Umbilical cord (tissue), 2 donors: Measurements from ENCODE around the gene BTD. TPM values are rescaled to one million over a fixed set of nuclear protein-coding genes. Genes with fewer than 3 reads are reported as not detected.

Source experiments
- DNase-seq: peaks from one replicate; pipeline ENCODE4 v3.0.0-alpha.2; 2015; ENCODE audit warnings: low spot score
- total RNA-seq: library from RNA; depleted of rRNA; stranded (reverse); fragments of >200 nt; gene quantifications from one replicate; pipeline ENCODE4 v1.2.3, GENCODE V29; 2014; ENCODE audit warnings: low replicate concordance; ENCODE audit not compliant: insufficient read depth

BTD gene
- total RNA-seq, 1 donor from 2014 or later, result 29.9 TPM

DNA sequence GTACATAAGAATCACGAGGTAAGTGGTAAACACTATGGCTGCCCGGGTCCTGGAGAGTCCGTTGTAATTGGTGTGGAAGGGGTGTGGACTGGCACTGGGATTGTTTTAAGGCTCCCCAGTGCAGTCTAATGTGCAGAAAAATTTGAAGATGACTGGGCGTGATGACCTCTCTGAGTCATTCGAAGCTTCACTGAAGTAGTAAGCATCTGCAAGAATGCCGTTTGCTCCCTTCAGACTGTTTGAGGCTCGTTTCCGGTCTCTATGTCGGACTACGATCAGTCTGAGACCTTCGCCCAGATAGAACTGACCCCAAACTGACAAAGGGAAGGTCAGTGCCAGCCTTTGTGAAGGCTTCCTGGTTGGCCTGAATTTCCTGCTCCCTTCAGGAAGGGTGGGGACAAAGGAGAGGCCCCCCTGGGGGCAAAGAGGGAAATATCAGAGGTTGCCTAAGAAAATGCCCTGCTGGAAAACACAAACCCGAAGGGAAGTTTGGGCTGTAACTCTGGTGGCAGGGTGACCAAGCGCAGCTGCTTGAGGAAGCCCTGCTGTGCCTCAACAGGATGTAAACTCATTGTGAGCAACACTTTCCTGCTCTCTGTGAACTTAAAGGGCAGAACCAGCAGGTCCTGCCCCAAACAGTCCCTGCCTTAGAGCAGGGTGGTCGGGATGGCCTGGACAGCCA lies 34.6 kb downstream of the BTD start:
- DNase-seq, result peak; percentile 68

DNA sequence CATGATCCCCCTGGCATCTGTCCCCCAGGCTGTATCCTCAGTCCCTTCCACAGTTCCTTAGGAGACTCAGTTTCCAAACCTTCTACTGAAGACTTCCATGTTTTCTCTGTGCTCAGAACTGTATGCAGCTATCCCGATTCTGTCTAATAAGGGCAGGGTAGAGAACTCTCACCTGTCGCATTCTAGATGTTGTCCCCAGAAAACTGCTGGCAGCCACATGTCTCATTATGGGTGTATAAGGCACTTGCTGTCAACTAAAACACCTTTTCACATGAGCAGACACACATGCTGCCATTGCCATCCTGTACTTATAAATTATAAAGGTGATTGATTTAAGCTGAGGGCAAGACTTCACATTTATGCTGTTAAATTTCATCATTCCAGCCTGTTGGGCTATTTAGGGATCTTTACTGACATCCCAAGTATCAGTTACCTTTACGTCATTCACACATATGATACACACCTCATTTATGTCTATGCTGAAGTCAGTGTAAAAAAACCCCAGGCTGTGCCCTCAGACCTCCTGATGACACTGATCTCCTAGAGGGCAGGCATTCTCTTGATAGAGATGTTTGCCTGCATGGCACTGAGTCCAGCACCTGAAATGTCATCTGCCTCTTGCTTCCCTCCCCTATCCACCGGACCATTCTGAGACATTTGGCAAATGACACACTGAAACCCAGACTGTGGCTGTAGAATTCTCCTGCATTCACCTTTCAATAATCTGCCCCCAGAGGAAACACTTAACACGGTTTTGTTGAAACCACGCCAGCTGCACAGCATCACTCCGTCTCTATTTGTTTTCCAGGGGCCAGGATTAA lies 35.8 kb downstream of the BTD start:
- DNase-seq, result no peak

DNA sequence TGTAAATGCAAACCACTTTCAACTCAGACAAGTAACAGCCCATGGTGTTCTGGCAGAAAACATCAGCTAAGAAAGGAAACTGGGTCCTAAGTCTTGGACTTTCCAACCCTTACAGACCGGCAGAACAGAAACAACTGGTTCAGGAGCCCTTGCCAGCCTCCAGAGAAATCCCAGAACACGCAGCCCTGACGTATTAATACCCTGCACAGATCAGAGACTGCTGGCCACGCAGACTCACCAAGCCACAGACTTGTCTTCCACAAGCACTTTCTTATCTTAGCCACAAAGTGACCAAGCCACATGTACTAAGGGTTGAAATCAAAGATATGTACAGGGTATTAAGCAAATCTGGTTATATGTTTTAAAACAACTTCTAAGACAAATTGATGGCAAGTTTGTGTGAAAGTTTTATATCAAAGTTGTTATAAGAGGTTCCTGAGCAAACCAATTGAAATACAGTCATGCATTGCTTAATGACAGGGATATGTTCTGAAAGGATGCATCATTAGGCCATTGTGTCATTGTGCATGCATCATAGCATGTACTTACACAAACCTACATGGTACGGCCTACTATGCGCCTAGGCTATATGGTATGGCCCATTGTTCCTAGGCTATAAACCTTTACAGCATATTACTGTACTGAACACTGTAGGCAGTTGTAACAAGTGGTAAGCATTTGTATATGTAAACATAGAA lies 36.8 kb downstream of the BTD start:
- DNase-seq, result peak; percentile 69

DNA sequence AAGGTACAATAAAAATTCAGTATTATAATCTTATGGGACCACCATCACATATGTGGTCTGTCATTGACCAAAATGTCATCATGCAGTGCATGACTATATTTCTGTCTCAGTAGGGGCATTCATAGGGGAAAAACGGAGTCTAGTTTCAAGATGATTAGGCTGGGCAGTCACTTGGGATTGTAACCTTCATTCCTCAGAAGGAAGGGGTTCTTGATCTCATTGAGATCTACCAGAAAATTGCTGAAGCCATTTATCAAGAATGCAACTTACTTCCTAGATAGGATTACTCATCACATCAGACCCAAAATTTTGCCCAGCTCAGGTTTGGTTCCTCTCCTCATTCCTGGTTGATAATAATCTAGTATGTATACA lies 37.3 kb downstream of the BTD start:
- no peak for DNase-seq

DNA sequence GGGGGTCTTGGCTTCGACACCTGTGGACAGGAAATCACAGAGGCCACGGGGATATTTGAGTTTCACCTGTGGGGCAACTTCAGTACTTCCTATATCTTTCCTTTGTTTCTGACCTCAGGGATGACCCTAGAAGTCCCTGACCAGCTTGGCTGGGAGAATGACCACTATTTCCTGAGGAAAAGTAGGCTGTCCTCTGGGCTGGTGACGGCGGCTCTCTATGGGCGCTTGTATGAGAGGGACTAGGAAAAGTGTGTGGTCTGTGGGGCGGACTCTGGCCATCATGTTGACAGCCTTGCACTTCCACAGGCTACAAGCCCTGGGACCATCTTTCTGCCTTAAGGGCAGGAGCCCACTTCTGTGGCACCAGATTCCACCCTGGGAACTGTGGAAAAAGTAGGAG lies 43.7 kb downstream of the BTD start:
- no peak for DNase-seq

DNA sequence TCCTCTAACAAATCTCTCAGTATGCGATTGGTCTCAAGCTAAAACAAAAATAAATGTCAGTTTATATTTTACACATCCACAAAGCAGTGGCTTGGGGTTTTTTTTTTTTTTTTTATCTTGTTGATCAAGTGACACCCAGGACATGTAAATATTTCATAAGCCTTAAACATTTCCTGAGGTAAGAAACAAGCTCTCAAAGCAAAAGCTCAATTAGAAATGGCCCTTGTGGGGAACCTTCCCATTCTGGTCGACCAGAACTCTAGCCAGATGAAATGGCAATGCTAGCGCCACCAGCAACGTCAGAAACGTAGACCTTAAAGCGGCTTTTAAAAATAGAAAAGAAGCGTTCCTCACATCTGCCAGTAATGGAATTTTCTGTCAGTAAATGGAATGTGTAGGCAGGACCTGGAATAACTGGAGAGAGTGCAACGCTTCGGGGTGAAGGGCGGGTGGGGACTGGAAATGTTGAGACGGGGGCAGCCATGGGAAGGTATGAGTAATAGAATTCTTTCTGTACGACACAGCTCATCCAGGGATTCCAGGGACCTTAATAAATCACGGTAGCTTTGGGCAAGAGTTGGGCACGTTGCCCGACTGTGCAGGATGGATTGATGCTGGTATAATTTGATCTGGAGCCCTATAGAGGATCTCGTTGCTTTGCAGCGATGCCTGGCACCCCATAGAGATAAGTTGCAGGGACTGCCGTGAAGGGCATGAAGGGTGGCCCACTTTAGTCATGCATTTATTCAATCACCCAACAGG lies 44.4 kb downstream of the BTD start:
- peak; percentile 83 for DNase-seq

DNA sequence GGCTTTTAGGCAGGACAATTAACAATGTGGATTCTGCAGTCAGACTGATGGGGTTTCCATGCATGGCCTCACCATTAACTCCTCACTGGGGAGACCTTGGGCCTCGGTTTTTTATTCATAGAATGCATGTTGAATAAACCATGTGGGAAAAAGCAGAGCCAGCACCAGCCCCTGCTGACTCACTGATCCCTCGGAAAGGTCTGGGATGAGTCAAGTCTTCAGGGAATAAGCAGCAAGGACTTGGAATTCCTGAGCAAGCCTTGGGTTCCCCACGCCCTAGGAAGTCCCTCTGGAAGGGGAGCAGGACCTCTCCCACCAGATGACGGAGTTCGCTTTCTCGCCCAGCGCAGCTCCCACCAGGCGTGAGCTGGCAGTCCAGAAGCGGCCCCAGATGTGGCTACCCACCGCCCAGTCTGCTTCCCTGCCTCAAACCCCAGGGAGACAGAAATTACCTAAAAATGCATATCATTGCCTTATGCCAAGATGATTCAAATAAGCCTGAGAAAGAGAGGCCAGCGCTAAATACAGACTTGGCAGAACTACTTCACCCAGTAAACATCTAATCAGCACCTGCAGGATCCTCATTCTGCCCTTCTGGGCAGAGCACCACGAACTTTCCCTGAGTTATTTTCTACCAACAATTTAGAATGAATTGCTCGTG lies 45.4 kb downstream of the BTD start:
- DNase-seq, result peak; percentile 96

DNA sequence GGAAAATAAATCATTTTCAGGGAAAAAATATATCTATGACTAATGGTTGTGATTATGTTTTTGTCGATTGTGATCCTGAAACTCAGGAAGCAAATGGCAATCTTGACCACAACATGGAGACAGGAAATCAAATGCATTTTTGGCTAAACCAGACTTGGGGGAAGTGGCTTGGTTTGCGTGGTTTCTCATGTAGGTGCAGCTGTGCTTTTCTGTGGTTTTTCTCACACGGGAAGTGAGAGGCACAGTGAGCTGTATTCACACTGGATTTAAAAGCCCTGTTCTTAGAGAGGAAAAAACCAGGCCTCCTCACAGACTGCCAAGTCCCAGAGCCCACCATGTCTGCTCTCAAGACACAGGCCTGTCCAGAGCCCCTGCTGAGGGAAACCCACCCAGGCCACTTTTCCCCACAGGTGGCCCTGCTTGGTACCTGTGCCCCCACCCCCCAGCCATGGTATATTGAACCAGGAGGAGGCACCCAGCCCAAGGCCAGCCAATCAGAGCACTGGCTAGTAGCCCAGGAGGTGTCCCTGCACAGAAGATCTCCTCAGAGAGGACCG lies 46.1 kb downstream of the BTD start:
- DNase-seq, result peak; percentile 51

DNA sequence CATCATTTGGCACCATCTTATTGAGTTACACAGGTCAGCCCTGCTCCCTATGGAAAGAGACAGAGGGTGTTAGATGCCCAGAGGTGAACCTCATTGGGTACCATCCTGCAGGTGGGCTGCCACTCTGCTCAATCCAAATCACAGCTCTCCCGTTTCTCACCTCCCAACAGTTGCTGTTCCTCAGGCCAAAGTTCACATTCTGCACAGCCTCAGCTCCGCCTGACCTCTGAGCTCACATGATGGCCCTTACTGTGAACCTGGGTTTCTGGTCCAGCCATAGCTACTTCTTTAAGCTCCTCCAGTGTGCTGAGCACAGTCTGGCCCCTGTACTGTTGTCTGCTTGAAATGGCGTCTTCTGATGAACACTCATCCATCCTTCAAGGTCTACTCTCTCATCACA lies 47.8 kb downstream of the BTD start:
- no peak for DNase-seq

DNA sequence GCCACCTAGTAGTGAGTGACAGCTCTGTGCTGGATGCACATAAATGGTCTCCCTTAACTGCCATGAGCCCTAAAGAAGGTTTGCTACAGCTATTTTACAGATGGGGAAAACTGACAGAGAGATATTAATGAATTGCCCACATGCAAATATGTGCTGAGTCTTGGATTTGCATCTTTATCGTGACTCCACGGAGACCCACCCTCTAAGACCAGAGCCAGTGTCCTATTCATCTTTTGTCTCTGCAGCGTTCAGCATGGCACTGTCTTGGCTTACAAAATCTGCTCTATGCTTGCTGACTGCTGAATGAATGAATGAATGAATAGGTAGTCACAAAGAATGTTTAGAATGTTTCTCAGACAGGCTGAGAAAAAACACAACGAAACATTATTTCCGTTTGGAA lies 48.3 kb downstream of the BTD start:
- no peak for DNase-seq

DNA sequence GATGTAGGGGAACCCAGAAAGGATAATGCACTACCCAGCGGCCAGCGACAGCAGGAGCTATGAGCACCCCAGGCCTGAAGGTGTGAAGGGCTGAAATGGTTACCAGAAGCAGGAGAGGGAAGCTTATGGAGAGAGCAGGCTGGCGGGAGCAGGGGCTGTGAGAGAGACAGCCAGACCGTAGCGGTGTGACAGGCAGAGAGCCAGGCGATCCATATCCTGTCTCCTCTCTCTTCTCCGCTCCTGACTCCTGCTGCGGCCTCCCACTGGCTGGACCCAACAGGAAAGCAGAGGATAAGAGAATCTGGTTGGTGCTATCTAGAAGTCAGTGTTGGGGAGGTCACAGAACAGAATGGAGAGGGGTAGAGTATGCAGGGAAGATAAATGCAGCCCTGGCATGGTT lies 49.9 kb downstream of the BTD start:
- no peak for DNase-seq

DNA sequence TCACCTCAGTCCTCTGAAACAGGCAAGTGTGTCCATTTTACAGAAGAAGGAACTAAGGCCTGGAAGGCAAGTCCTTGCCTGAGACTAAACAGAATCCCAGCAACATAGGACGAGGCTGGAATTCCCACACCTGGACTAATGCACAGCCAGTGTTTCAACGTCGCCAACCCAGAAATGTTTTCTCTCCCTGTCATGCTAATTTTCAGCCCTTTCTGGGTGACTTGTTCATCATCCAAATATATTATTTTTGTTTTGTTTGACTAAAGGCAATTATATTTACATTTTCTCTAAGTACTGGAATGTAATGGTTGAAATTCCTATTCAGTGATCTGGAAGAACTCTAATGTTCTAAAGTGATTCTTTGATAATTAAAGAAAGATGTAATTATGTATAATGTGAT lies 51.8 kb downstream of the BTD start:
- no peak for DNase-seq

DNA sequence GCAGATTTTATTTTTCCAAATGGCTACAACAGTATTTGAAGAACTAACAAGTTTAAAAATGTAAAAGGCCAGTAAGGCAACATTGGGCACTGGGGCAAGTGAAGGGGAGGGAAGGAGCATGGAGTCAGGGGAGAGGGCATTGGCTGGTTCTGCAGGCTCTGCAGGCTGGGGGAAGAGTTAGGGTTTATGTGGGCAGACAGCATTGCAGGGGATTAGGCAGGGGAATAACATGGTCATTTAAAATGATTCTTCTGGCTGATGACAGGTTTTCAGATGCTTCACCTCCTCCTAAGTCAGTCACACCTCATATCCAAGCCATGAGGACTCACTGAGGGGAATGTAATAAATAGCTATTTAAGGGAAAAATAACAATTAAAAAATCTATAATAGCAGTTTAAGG lies 52.6 kb downstream of the BTD start:
- no peak for DNase-seq

DNA sequence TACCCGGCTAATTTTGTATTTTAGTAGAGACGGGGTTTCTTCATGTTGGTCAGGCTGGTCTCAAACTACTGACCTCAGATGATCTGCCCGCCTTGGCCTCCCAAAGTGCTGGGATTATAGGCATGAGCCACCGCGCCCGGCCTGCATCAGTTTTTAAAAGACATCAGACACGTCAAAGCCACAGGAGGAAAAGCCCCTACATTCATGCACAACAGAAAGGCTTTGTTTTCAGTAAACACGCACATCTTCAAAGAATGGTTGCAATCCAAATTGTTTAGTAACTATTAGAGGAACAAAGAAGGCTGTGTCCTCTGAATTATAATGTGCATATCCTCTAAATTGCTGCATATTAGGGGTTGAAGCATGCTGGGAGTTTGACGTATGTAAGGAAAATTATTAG lies 53.3 kb downstream of the BTD start:
- DNase-seq, result no peak

DNA sequence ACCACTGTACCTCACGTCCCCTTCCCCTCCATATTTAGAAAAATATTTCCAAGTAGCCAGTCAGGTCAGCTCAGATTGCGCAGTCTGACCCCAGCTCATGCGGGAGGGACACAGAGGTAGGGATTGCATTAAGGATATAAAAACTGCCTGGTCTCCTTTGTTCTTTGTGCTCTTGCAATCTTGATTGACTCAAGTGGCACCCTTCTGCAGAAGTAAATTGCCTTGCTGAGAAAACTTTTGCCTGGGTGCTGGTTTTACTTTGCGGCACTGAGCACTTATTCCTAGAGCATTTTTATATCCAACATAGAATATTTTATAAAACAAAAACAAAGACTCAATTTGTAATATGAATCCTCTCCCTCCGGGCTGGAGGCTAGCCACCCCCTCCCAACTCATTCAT lies 54.8 kb downstream of the BTD start:
- no peak for DNase-seq

DNA sequence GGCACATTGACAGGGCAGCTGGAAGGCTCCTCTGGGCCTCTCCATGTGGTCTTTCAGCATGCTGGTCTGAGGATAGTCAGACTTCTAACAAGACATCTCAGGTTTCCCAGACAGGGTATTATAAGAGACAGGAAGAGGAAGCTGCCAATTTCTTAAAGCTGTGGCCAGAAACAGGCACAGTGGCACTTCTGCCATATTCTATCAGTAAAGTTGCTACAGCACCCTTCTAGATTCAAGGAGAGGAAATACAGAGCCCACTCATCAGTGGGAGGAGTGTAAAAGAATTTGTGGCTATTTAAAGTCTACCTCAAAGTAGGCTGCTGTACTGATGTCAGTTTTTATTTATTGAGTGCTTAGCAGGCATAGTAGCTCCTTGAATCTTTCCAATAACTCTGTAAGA lies 55.5 kb downstream of the BTD start:
- DNase-seq, result no peak

DNA sequence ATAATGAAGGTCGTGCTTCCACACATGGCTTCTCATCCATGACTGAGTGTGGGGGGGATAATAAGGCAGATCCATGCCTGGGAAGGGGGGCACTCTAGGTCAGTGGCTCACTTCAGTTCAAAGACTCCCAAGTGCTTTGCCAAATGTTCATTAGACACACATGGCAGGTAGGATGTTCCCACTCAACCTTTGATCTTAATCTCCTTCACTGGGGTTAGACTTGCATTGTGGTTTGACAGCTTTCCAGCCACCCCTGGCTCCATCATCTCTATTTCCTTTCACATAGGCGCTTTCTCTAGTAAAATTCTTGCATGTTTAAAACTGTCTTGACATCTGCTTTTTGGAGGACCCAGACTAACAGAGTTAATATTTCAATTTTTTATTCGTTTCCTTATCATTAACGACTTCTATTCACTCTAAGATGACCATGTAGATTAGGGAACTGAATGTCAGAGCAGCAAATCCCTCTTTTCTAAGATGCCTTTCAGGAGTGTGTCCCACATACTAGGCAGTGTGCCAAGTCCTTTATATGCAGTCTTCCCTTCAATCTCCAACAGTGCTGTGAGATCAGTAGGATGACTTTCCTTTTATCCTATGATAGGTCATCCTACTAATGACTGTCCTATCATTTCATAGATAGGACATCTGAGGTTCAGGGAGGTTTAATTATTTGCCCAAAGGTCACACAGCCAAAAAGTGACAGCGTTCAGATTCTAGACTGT lies 57.9 kb downstream of the BTD start:
- no peak for DNase-seq

DNA sequence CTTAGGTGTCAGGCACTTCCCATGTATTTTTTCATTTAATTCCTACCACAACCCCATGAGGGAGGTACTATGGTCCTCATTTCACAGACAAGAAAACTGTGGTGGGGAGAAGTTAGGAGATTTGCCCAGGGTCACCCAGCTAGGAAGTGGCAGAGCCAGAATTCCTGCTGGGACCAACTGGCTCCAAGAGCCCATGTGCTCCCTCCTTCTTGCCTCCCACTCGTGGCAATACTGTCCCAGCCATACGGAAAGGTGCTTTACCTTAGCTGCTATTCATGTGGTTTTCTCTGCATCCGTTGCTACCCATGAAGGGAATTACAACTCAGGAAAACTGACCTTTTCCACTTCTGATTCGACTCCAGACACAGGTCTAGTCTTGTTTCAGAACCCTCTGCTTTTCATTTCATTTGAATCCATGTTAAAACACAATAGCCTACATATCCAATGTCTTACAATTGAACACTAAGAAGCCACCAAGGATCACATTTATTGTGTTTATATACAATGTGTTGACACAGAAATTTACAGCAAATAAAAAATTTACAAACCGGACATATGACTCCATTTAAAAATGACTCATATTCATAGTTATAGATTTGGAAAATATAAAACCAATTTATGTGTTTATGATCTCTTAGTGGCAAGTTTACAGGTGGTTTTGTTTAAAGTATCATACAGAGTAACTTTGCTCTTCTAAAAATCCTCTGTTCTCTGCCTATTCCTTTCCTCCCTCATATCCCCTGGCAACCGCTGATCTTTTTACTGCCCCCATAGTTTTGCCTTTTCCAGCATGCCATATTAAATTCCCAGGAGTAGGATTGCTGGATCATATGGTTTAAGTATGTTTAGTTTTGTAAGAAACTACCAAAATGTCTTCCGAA lies 58.8 kb downstream of the BTD start:
- no peak for DNase-seq

DNA sequence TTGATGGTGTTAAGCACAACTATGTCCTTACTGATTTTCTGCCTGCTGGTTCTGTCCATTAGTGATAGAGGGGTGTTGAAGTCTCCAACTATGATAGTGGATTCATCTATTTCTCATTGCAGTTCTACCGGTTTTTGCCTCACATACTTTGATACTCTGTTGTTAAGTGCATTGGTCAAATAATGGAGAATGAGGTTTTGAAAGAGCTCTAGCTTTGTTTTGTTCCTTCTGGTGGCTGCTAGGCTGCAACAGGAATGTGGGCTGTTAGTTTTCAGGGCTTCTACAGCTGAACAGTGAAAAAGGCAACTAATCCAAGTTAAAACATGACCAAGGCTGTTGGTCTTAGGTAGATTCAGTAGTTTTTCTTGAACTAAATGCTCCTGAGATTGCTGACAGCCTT lies 62.6 kb downstream of the BTD start:
- no peak for DNase-seq
